ENCODE results near the gene RGS7BP. TPM values are rescaled to one million over a fixed set of nuclear protein-coding genes. Genes with fewer than 3 reads are reported as not detected.

RGS7BP gene
- total and polyA plus RNA-seq, 2 experiments from 2014 or later, result 3.3 to 5.4 TPM

- no peaks in the 10 kb centered on the region for H3F3A ChIP-seq (replicated peaks; ENCODE audit: low read depth)
- Mint-ChIP-seq H3K36me3 (ENCODE audit: low read depth) (no peaks in the 10 kb centered on the region), H3K27ac (no peak overlapping the region), H3K4me1 (peaks cover 8% of the 10 kb centered on the region), H3K9me3 (no peaks in the 10 kb centered on the region), H3K4me3 (no peak overlapping the region), H3K27me3 (ENCODE audit: insufficient read depth, low read depth, poor library complexity) (no peaks in the 10 kb centered on the region)
- H3K4me3 ChIP-seq, result no peak overlapping the region
- DNase-seq (ENCODE audit: low spot score), result no peak
- TF ChIP-seq ZNF331 (CRISPR knock-in tag; IDR thresholded peaks at IDR 0.05; ENCODE audit: low read depth), result no peak
- no peak for TF ChIP-seq ZNF462 (CRISPR knock-in tag; IDR thresholded peaks at IDR 0.05)
- TF ChIP-seq ETS1 (IDR thresholded peaks at IDR 0.05), result no peak
- no peak for TF ChIP-seq NANOG (IDR thresholded peaks at IDR 0.05; ENCODE audit: borderline replicate concordance)
- TF ChIP-seq CTCF (conservative IDR thresholded peaks at IDR 0.05; ENCODE audit: low read depth in 2 of 2), result no peak
- no peak for TF ChIP-seq JUNB (IDR thresholded peaks at IDR 0.05; ENCODE audit: unreplicated experiment)
- no peak for TF ChIP-seq STAT1 (IDR thresholded peaks at IDR 0.05; ENCODE audit: unreplicated experiment)
- TF ChIP-seq REST (IDR thresholded peaks at IDR 0.05; ENCODE audit: unreplicated experiment), result no peak
- no peak for TF ChIP-seq EZH2 (IDR thresholded peaks at IDR 0.05; ENCODE audit: low read depth, unreplicated experiment)
- TF ChIP-seq EZH2phosphoT487 (IDR thresholded peaks at IDR 0.05; ENCODE audit: unreplicated experiment), result no peak
- TF ChIP-seq ZNF114 (CRISPR knock-in tag; IDR thresholded peaks at IDR 0.05), result no peak
- no peak for TF ChIP-seq POLR2AphosphoS5 (IDR thresholded peaks at IDR 0.05; ENCODE audit: low read depth)
- TF ChIP-seq CREB1 (CRISPR knock-in tag; IDR thresholded peaks at IDR 0.05; ENCODE audit: low read depth), result no peak
- no peaks in the 10 kb centered on the region for H3K79me2 ChIP-seq (replicated peaks; ENCODE audit: insufficient read depth)
- no peak overlapping the region; the same call in 1 of the 2 replicates for H2AFZ ChIP-seq
- H4K20me1 ChIP-seq (replicated peaks; ENCODE audit: insufficient read depth), result no peaks in the 10 kb centered on the region
- no peak overlapping the region for H3K27ac ChIP-seq (ENCODE audit: low read depth)
- 0 out of 2 replicates have a peak, but pooled peaks cover 3% of the 10 kb centered on the region for H3K9me2 ChIP-seq (ENCODE audit: insufficient read depth)
- no peaks in the 10 kb centered on the region for H3K36me3 ChIP-seq (ENCODE audit: insufficient read depth)
- peak; percentile 80 for ATAC-seq
- no peak overlapping the region; the same call in 1 of the 2 replicates for H3K4me2 ChIP-seq
- no peaks in the 10 kb centered on the region for H3K27me3 ChIP-seq (ENCODE audit: insufficient read depth)
- peaks cover 18% of the 10 kb centered on the region for H3K4me1 ChIP-seq (ENCODE audit: insufficient read depth)
Observed at GRCh38 chr5:64532657-64533056, 26.8 kb downstream of the RGS7BP start.

Measured in GM23338 (cell line).